ENCODE results near the gene LNX2. TPM values are rescaled to one million over a fixed set of nuclear protein-coding genes. Genes with fewer than 3 reads are reported as not detected.

LNX2 gene
- total and polyA plus RNA-seq, 2 of the 4 experiments (the other 2 are of a cell fraction) = 3.1 to 7.2 TPM

GRCh38 chr13:27650312-27650711 lies 30.0 kb upstream of the LNX2 start:
- intact Hi-C loops (cut with micrococcal nuclease) = no loop called here

More at GRCh38 chr13:27650312-27650711, 30.0 kb upstream of the LNX2 start:
- Histone ChIP-seq H4K20me1 (ENCODE audit: insufficient read depth, low read length) (peaks cover 2% of the 10 kb centered on the region; the same call in 1 of the 2 replicates), H2AK9ac (replicated peaks; ENCODE audit: low read depth, low read length, poor library complexity) (no peak overlapping the region), H4K5ac (ENCODE audit: low read depth, low read length) (no peak overlapping the region), H3K4ac (ENCODE audit: low read depth, low read length) (no peak overlapping the region), H2BK120ac (ENCODE audit: low read depth, low read length) (no peak overlapping the region), H3K14ac (replicated peaks; ENCODE audit: low read depth, low read length) (no peak overlapping the region), H2BK15ac (ENCODE audit: low read depth, low read length) (no peak overlapping the region), H2AFZ (replicated peaks; ENCODE audit: low read length, poor library complexity) (no peak overlapping the region), H3K9me3 (ENCODE audit: control insufficient read depth, insufficient read depth, low read length) (0 out of 2 replicates have a peak, but pooled peaks cover 3% of the 10 kb centered on the region), H2BK5ac (ENCODE audit: low read depth, low read length, poor library complexity, severe bottlenecking) (no peak overlapping the region), H3K4me1 (ENCODE audit: control insufficient read depth, insufficient read depth, low read length) (no peaks in the 10 kb centered on the region), H3K18ac (ENCODE audit: low read depth, low read length) (no peak overlapping the region), H4K8ac (ENCODE audit: low read depth in 2 of 2, low read length in 2 of 2) (no peak overlapping the region), H3K79me1 (ENCODE audit: low read depth in 1 of 2, low read length in 2 of 2) (peaks cover 8 to 25% of the 10 kb centered on the region in 2 experiments), H3K9ac (ENCODE audit: low read depth, low read length) (no peak overlapping the region), H3K9me1 (ENCODE audit: insufficient read depth, low read length) (no peaks in the 10 kb centered on the region), H4K91ac (ENCODE audit: insufficient read depth, low read depth, low read length) (no peak overlapping the region), H3K56ac (ENCODE audit: extremely low read depth, insufficient read depth, low read length) (no peak overlapping the region), H3K4me3 (ENCODE audit: insufficient read depth, low read depth, low read length) (no peak overlapping the region), H3K27me3 (ENCODE audit: control insufficient read depth, insufficient read depth, low read length) (no peaks in the 10 kb centered on the region), H2AK5ac (ENCODE audit: low read depth, low read length) (no peak overlapping the region), H3K36me3 (ENCODE audit: control insufficient read depth, insufficient read depth, low read length) (peaks cover 16% of the 10 kb centered on the region), H3K27ac (ENCODE audit: insufficient read depth, low read length) (no peak overlapping the region), H3K4me2 (ENCODE audit: low read depth, low read length) (no peak overlapping the region), H3K23ac (ENCODE audit: low read depth, low read length) (no peak overlapping the region), H2BK20ac (ENCODE audit: low read depth, low read length) (no peak overlapping the region)
- dilution Hi-C loops (cut with HindIII; ENCODE audit: low sequenced_read_pairs, unreplicated experiment) (no loop called here), in situ Hi-C loops (cut with MboI; ENCODE audit: low sequenced_read_pairs) (no loop called here)
- no peak for TF ChIP-seq RFX5 (IDR thresholded peaks at IDR 0.05; ENCODE audit: low read depth, low read length)
- TF ChIP-seq MAZ (IDR thresholded peaks at IDR 0.05; ENCODE audit: borderline replicate concordance, low read depth, low read length) = no peak
- TF ChIP-seq RCOR1 (IDR thresholded peaks at IDR 0.05; ENCODE audit: insufficient replicate concordance, low read length) = no peak
- no peak for TF ChIP-seq CTCF (conservative IDR thresholded peaks at IDR 0.05; ENCODE audit: low read depth, low read length)
- no peak for TF ChIP-seq MAFK (IDR thresholded peaks at IDR 0.05; ENCODE audit: low read depth, low read length)
- no peak for TF ChIP-seq NFE2L2 (IDR thresholded peaks at IDR 0.05; ENCODE audit: low read depth, low read length)
- no peak for TF ChIP-seq ELK1 (IDR thresholded peaks at IDR 0.05; ENCODE audit: borderline replicate concordance, low read depth, low read length)
- TF ChIP-seq, protein P1, sequence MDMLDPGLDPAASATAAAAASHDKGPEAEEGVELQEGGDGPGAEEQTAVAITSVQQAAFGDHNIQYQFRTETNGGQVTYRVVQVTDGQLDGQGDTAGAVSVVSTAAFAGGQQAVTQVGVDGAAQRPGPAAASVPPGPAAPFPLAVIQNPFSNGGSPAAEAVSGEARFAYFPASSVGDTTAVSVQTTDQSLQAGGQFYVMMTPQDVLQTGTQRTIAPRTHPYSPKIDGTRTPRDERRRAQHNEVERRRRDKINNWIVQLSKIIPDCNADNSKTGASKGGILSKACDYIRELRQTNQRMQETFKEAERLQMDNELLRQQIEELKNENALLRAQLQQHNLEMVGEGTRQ (IDR thresholded peaks at IDR 0.05; ENCODE audit: low read depth, low read length) = no peak
- TF ChIP-seq SMC3 (IDR thresholded peaks at IDR 0.05; ENCODE audit: low read depth, low read length) = no peak
- TF ChIP-seq FOS (IDR thresholded peaks at IDR 0.05; ENCODE audit: low read depth, low read length) = no peak
- TF ChIP-seq CEBPB (IDR thresholded peaks at IDR 0.05; ENCODE audit: low read depth, low read length) = no peak
- no peak for TF ChIP-seq POLR2A (IDR thresholded peaks at IDR 0.05; ENCODE audit: low read depth, low read length)
- TF ChIP-seq MXI1 (IDR thresholded peaks at IDR 0.05; ENCODE audit: borderline replicate concordance, low read depth, low read length) = no peak
- no peak for TF ChIP-seq CHD1 (IDR thresholded peaks at IDR 0.05; ENCODE audit: low read depth, low read length)
- TF ChIP-seq BHLHE40 (IDR thresholded peaks at IDR 0.05; ENCODE audit: low read depth, low read length) = no peak
- no peak for TF ChIP-seq RAD21 (IDR thresholded peaks at IDR 0.05; ENCODE audit: low read length)
- ChIA-PET CTCF (no interaction called here), POLR2A (ENCODE audit: unreplicated experiment) (no interaction called here)
- no peak for DNase-seq
- no peak for ATAC-seq (ENCODE audit: low read depth)
- WGBS, 2 experiments (ENCODE audit: extremely low coverage in 2 of 2, insufficient read length in 1 of 2) = no CpG with 5 or more reads among the region's 1 CpG
- BruUV-seq (replicated peaks) = no TSS peak
